Osteoblast (primary cell): ENCODE results near the gene HOXA3. TPM values are rescaled to one million over a fixed set of nuclear protein-coding genes. Genes with fewer than 3 reads are reported as not detected.

ENCODE experiments used
- DNase-seq: peaks from one replicate; pipeline ENCODE4 v3.0.0; 2011; ENCODE audit warnings: low spot score, mixed read lengths; ENCODE audit not compliant: insufficient read length; ENCODE audit errors: missing footprints
- H2AFZ ChIP-seq: 2 replicates; pipeline ENCODE4 v1.6.0; 2011; ENCODE audit warnings: mild to moderate bottlenecking, low read length
- H3K27ac ChIP-seq: 2 replicates; pipeline ENCODE4 v1.5.1; 2011; ENCODE audit warnings: mild to moderate bottlenecking, low read depth, low read length, moderate library complexity
- H3K27me3 ChIP-seq: 2 replicates; pipeline ENCODE4 v1.6.0; 2012; ENCODE audit warnings: mild to moderate bottlenecking, control low read depth, inconsistent platforms, low read length, moderate library complexity; ENCODE audit not compliant: insufficient read depth
- H3K36me3 ChIP-seq: 2 replicates; pipeline ENCODE4 v1.5.1; 2011; ENCODE audit warnings: mild to moderate bottlenecking, low read length, control low read depth, moderate library complexity; ENCODE audit not compliant: insufficient read depth
- H3K4me1 ChIP-seq: 2 replicates; pipeline ENCODE4 v1.5.1; 2011; ENCODE audit warnings: mild to moderate bottlenecking, low read length, control low read depth, moderate library complexity; ENCODE audit not compliant: insufficient read depth
- H3K4me2 ChIP-seq: 2 replicates; pipeline ENCODE4 v1.6.0; 2011; ENCODE audit warnings: mild to moderate bottlenecking, low read length; ENCODE audit not compliant: insufficient read depth
- H3K4me3 ChIP-seq: fragments of 200-600 bp; sonication (generic); 3 replicates; pipeline ENCODE4 v1.5.1; 2012; ENCODE audit warnings: mild to moderate bottlenecking, low read length, inconsistent platforms; ENCODE audit not compliant: insufficient read depth
- H3K79me2 ChIP-seq: 2 replicates; pipeline ENCODE4 v1.6.0; 2012; ENCODE audit warnings: mild to moderate bottlenecking, low read length, control low read depth, inconsistent platforms; ENCODE audit not compliant: insufficient read depth
- H3K9me3 ChIP-seq: 2 replicates; pipeline ENCODE4 v1.5.1; 2011; ENCODE audit warnings: low read depth, low read length, control low read depth
- H4K20me1 ChIP-seq: 2 replicates; pipeline ENCODE4 v1.6.0; 2012; ENCODE audit warnings: mild to moderate bottlenecking, low read length, control low read depth; ENCODE audit not compliant: insufficient read depth
- CTCF ChIP-seq: IDR thresholded peaks from 2 replicates; pipeline ENCODE4 v1.5.1; 2011; ENCODE audit warnings: mild to moderate bottlenecking, low read depth, low read length, moderate library complexity; ENCODE audit errors: extremely low read depth
- total RNA-seq: library from RNA; depleted of rRNA; stranded (reverse); fragments of >200 nt; gene quantifications from 2 replicates; pipeline ENCODE4 v1.2.3, GENCODE V29; 2012

HOXA3 gene
- total RNA-seq, 1 donor = 4.0 TPM

DNA sequence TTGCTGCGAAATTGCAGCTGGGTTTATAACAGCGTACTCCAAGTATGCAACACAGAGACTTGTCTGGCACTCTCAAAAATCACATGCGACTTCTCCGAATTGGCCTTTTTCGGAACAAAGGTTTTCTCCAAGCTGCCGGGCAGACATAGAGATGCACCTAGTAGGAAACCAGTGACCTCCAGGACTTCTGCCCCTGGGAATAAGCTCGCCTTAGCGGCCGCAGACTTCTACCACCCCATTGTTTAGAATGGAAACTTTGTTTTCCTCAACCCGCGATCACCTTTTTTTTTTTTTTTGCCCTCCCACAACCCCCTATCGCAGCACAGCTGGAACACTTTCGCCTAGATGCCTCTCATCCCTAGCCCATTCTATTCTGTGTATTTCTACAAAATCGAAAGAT is 26.6 kb upstream of the HOXA3 start:
- H4K20me1 ChIP-seq = no peaks in the 10 kb centered on the region
- no peak overlapping the region for H2AFZ ChIP-seq
- H3K27me3 ChIP-seq = no peaks in the 10 kb centered on the region
- H3K4me2 ChIP-seq = peak overlapping the region; percentile 99
- peaks cover 71% of the 10 kb centered on the region for H3K4me1 ChIP-seq
- H3K79me2 ChIP-seq = peaks cover 98% of the 10 kb centered on the region
- H3K9me3 ChIP-seq = no peaks in the 10 kb centered on the region
- TF ChIP-seq CTCF = no peak
- DNase-seq = peak; percentile 88
- H3K36me3 ChIP-seq = peaks cover 8% of the 10 kb centered on the region
- peak overlapping the region; percentile 76 for H3K27ac ChIP-seq
- H3K4me3 ChIP-seq = peak overlapping the region; percentile 75

DNA sequence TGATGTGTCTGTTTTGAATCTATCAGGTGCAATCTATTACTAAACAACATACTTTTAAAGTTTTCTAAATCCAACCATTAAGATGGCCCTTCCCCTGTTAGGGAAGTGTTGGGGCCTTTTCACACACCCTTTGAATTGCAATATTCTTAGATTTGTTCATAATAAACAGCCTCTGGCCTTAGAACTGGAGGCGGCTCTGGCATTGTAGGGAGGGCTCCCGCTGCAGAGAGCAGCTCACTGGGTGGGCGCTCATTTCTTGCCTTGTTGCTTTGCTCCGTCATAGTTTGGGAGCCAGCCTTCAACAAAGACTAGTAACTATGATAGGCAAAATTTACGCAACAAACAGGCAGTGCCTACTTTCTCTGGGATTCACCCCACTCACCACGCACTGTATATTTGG is 26.0 kb upstream of the HOXA3 start:
- peak; percentile 93 for DNase-seq
- H3K4me3 ChIP-seq = peak overlapping the region; percentile 75
- H3K9me3 ChIP-seq = no peaks in the 10 kb centered on the region
- no peaks in the 10 kb centered on the region for H3K27me3 ChIP-seq
- peaks cover 98% of the 10 kb centered on the region for H3K79me2 ChIP-seq
- H3K4me2 ChIP-seq = peak overlapping the region; percentile 99
- H3K27ac ChIP-seq = peak overlapping the region; percentile 76
- TF ChIP-seq CTCF = no peak
- H4K20me1 ChIP-seq = no peaks in the 10 kb centered on the region
- H2AFZ ChIP-seq = no peak overlapping the region
- peaks cover 71% of the 10 kb centered on the region for H3K4me1 ChIP-seq
- H3K36me3 ChIP-seq = peaks cover 8% of the 10 kb centered on the region

GRCh38 chr7:27177795-27178320 is 25.5 kb upstream of the HOXA3 start:
- no peaks in the 10 kb centered on the region for H3K27me3 ChIP-seq
- no peak overlapping the region for H2AFZ ChIP-seq
- peak overlapping the region; percentile 76 for H3K27ac ChIP-seq
- peaks cover 8% of the 10 kb centered on the region for H3K36me3 ChIP-seq
- H3K79me2 ChIP-seq = peaks cover 98% of the 10 kb centered on the region
- TF ChIP-seq CTCF = no peak
- peak overlapping the region; percentile 75 for H3K4me3 ChIP-seq
- H3K4me2 ChIP-seq = peak overlapping the region; percentile 99
- no peaks in the 10 kb centered on the region for H4K20me1 ChIP-seq
- no peaks in the 10 kb centered on the region for H3K9me3 ChIP-seq
- peaks cover 69% of the 10 kb centered on the region for H3K4me1 ChIP-seq
- DNase-seq = no peak

- Histone ChIP-seq H3K79me2 (peaks cover 98% of the 10 kb centered on the region), H3K27ac (peak overlapping the region; percentile 76), H3K4me3 (peak overlapping the region; percentile 75)
Observed at GRCh38 chr7:27176962-27177794, 24.8 kb upstream of the HOXA3 start.

More at GRCh38 chr7:27176962-27177794, 24.8 kb upstream of the HOXA3 start:
- TF ChIP-seq CTCF = no peak
- Histone ChIP-seq H3K4me2 (peak overlapping the region; percentile 99), H4K20me1 (peaks cover 5% of the 10 kb centered on the region), H3K9me3 (no peaks in the 10 kb centered on the region), H2AFZ (peak overlapping the region; percentile 20), H3K4me1 (peaks cover 62% of the 10 kb centered on the region), H3K27me3 (no peaks in the 10 kb centered on the region), H3K36me3 (peaks cover 3% of the 10 kb centered on the region)
- DNase-seq = peak; percentile 83
